Tibial nerve (tissue), 4 donors: ENCODE measurements around the gene IL25. TPM values are rescaled to one million over a fixed set of nuclear protein-coding genes. Genes with fewer than 3 reads are reported as not detected.

ENCODE experiments used
- DNase-seq, 2 donors: peaks; one replicate each; pipeline ENCODE4 v3.0.0-alpha.2; 2019; ENCODE audit warnings: low spot score in 2 of 2
- H3K27ac ChIP-seq, 4 donors: fragments of 200-600 bp; sonication (generic) in 3 of 4; one replicate each; pipeline ENCODE4 v1.5.1; 2017 to 2019; ENCODE audit warnings: mild to moderate bottlenecking in 1 of 4
- H3K27me3 ChIP-seq, 2 donors: fragments of 200-600 bp; sonication (generic) in 1 of 2; one replicate each; pipeline versions ENCODE4 v1.5.1 to v1.6.0; 2017 to 2019
- H3K36me3 ChIP-seq, 3 donors: fragments of 200-600 bp; sonication (generic); one replicate each; pipeline ENCODE4 v1.5.1; 2018 to 2019
- H3K4me1 ChIP-seq, 4 donors: fragments of 200-600 bp; sonication (generic) in 3 of 4; one replicate each; pipeline ENCODE4 v1.5.1; 2017 to 2019
- H3K4me3 ChIP-seq, 4 donors: fragments of 200-600 bp; sonication (generic) in 3 of 4; one replicate each; pipeline ENCODE4 v1.5.1; 2017 to 2019; ENCODE audit warnings: mild to moderate bottlenecking in 1 of 4, moderate library complexity in 1 of 4
- H3K9me3 ChIP-seq, 4 donors: fragments of 200-600 bp; sonication (generic) in 3 of 4; one replicate each; pipeline ENCODE4 v1.5.1; 2017 to 2019
- CTCF ChIP-seq, 5 experiments: fragments of 200-600 bp in 3 of 5; fragments of 450-650 bp in 2 of 5; sonication (generic) in 3 of 5; IDR thresholded peaks; one replicate each; pipeline ENCODE4 v1.5.1; 2016 to 2019; ENCODE audit warnings: antibody characterized with exemption in 5 of 5, mild to moderate bottlenecking in 3 of 5, moderate library complexity in 2 of 5
- EP300 ChIP-seq, 2 donors: sonication (generic); formaldehyde crosslinking; IDR thresholded peaks; one replicate each; pipeline ENCODE4 v1.6.1; 2017; ENCODE audit warnings: antibody characterized with exemption in 2 of 2, mild to moderate bottlenecking in 1 of 2
- POLR2A ChIP-seq, 2 donors: fragments of 450-650 bp; IDR thresholded peaks; one replicate each; pipeline ENCODE4 v1.6.1; 2017; ENCODE audit warnings: antibody characterized with exemption in 2 of 2, mild to moderate bottlenecking in 2 of 2, moderate library complexity in 2 of 2
- WGBS, 2 donors: methylation state at CpG; one replicate each; pipeline ENCODE4 v1.1.5; 2018; 5-methylcytosine and 5-hydroxymethylcytosine counted together
- total RNA-seq, 4 donors: library from RNA; depleted of rRNA; stranded (reverse); fragments of >200 nt; gene quantifications; one replicate each; pipeline ENCODE4 v1.1.0, GENCODE V29; 2016

Gene IL25
- total RNA-seq, 4 donors from 2014 or later = not detected

- H3K4me3 ChIP-seq = no peak overlapping the region
- H3K27me3 ChIP-seq = peaks cover 0 to 8% of the 10 kb centered on the region in 2 donors
- no peak for DNase-seq
- H3K36me3 ChIP-seq = no peaks in the 10 kb centered on the region
- H3K27ac ChIP-seq = no peak overlapping the region
- no peaks in the 10 kb centered on the region for H3K9me3 ChIP-seq
- no peaks in the 10 kb centered on the region for H3K4me1 ChIP-seq
- TF ChIP-seq EP300 (IDR thresholded peaks at IDR 0.05) (no peak), POLR2A (IDR thresholded peaks at IDR 0.05) (no peak), CTCF (IDR thresholded peaks at IDR 0.05) (no peak)
- 67% methylated on average over 24 to 25 of the region's 25 CpGs for WGBS, 2 donors
Observed at GRCh38 chr14:23402296-23403138, 29.9 kb downstream of the IL25 start.

DNA sequence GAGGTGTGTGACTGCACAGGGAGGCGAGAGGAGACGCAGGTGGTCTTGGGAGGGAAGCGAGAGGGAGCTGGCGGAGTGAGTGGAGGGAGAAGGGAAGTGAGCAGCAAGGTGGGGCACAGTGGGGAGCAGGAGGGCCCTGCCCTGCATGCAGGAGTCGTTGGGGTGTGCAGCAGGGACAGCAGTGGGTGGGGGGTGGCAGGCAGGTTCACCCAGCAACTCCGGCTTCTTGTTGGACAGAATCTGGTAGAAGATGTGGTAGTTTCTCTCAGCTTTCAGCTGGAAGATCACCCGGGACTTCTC is 30.5 kb downstream of the IL25 start:
- H3K4me3 ChIP-seq = no peak overlapping the region
- H3K4me1 ChIP-seq = no peaks in the 10 kb centered on the region
- H3K27ac ChIP-seq = no peak overlapping the region
- H3K36me3 ChIP-seq = no peaks in the 10 kb centered on the region
- no peaks in the 10 kb centered on the region for H3K9me3 ChIP-seq
- TF ChIP-seq EP300 (IDR thresholded peaks at IDR 0.05) = no peak
- no peak for TF ChIP-seq POLR2A (IDR thresholded peaks at IDR 0.05)
- TF ChIP-seq CTCF (IDR thresholded peaks at IDR 0.05) = no peak
- DNase-seq = no peak
- H3K27me3 ChIP-seq = peaks cover 0 to 8% of the 10 kb centered on the region in 2 donors
- 57 to 58% methylated on average over 7 of the region's 7 CpGs for WGBS, 2 donors

DNA sequence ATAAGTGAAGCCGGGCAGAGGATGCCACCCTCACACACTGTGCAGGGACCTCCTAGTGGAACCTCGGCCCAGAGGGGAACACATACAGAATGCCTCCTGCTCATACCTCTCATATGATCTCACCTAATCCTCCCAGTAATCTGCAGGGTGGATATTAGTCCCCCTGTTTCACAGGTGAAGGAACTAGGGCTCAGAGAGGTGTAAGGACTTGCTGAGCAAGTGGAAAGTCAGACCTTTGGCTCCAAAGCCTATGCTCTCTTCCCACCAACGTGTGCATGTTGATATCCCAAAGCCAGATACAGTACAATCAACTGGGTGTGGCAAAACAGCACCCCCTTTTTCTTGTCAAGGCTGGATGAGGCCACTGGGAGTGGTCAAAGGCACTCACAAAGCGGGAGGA is 31.3 kb downstream of the IL25 start:
- Histone ChIP-seq H3K27me3 (peaks cover 0 to 8% of the 10 kb centered on the region in 2 donors), H3K27ac (no peak overlapping the region), H3K4me1 (no peaks in the 10 kb centered on the region), H3K4me3 (no peak overlapping the region), H3K36me3 (no peaks in the 10 kb centered on the region), H3K9me3 (no peaks in the 10 kb centered on the region)
- 70 to 75% methylated on average over 4 of the region's 4 CpGs for WGBS, 2 donors
- DNase-seq = no peak
- TF ChIP-seq EP300 (IDR thresholded peaks at IDR 0.05) = no peak
- TF ChIP-seq POLR2A (IDR thresholded peaks at IDR 0.05) = no peak
- TF ChIP-seq CTCF (IDR thresholded peaks at IDR 0.05) = no peak

DNA sequence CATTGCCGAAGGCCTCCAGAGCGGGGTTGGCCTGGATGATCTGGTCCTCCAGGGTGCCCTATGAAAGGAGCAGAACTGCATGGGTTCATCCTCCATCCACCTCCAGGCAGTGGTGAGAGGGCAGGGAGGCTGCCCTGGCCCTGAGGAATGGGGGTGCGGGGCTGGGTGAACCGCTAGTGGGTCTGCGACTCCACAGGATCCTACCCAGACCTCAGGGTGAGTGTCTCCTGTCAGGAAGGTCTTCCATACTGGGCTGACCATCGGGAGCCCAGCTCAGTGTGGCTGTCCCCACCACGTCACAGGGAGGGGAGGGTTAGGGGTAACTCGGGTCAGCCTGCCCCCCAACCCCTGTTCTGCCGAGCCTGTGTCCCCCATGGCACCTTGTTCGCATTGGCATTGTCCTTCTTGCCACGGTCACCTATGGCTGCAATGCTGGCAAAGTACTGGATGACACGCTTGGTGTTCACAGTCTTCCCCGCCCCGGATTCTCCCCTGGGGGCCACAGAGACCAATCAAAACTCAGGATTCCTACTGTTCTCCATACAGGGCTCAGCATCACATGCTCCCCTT is 31.8 kb downstream of the IL25 start:
- WGBS, 2 donors = 83 to 86% methylated on average over 13 to 14 of the region's 14 CpGs

More for the DNA sequence above, 31.8 kb downstream of the IL25 start:
- Histone ChIP-seq H3K9me3 (no peaks in the 10 kb centered on the region), H3K27me3 (peaks cover 0 to 8% of the 10 kb centered on the region in 2 donors), H3K36me3 (no peaks in the 10 kb centered on the region), H3K4me1 (no peaks in the 10 kb centered on the region), H3K27ac (no peak overlapping the region), H3K4me3 (no peak overlapping the region)
- TF ChIP-seq EP300 (IDR thresholded peaks at IDR 0.05) = no peak
- no peak for TF ChIP-seq CTCF (IDR thresholded peaks at IDR 0.05)
- no peak for TF ChIP-seq POLR2A (IDR thresholded peaks at IDR 0.05)
- no peak for DNase-seq
